T-helper 22 cell (primary cell): ENCODE results near the gene AEBP2.
"Not testable (repeated sequence)": the region's sequence is repeated elsewhere in the genome, so short reads cannot be mapped to it uniquely, and the experiment has no call there.

Experiments
- DNase-seq: peaks from one replicate; pipeline ENCODE4 v3.0.0-alpha.2; 2020; ENCODE audit warnings: low read depth

Gene AEBP2

GRCh38 chr12:19421503-19422282 lies 17.6 kb upstream of the AEBP2 start:
- no peak for DNase-seq

- no peak for DNase-seq
Observed at GRCh38 chr12:19423166-19423930, 15.9 kb upstream of the AEBP2 start.

- DNase-seq, result no peak
Observed at GRCh38 chr12:19428246-19428645, 11.0 kb upstream of the AEBP2 start.

- not testable (repeated sequence) for DNase-seq
Observed at GRCh38 chr12:19429491-19429890, 9.8 kb upstream of the AEBP2 start.

GRCh38 chr12:19430988-19431387 lies 8.3 kb upstream of the AEBP2 start:
- DNase-seq, result no peak

GRCh38 chr12:19431407-19432308 lies 7.6 kb upstream of the AEBP2 start:
- no peak for DNase-seq

GRCh38 chr12:19432309-19433170 lies 6.8 kb upstream of the AEBP2 start:
- no peak for DNase-seq

- no peak for DNase-seq
Observed at GRCh38 chr12:19434538-19434937, 4.8 kb upstream of the AEBP2 start.

- no peak for DNase-seq
Observed at GRCh38 chr12:19435831-19436497, 3.3 kb upstream of the AEBP2 start.

- DNase-seq, result no peak
Observed at GRCh38 chr12:19436931-19437330, 2.4 kb upstream of the AEBP2 start.

- no peak for DNase-seq
Observed at GRCh38 chr12:19437996-19438395, 1.3 kb upstream of the AEBP2 start.

GRCh38 chr12:19440019-19440858 lies 947 bp downstream of the AEBP2 start:
- DNase-seq, result peak; percentile 34

GRCh38 chr12:19440916-19441315 lies 1.6 kb downstream of the AEBP2 start:
- no peak for DNase-seq

GRCh38 chr12:19443585-19443984 lies 4.3 kb downstream of the AEBP2 start:
- no peak for DNase-seq

- DNase-seq, result no peak
Observed at GRCh38 chr12:19444097-19444496, 4.8 kb downstream of the AEBP2 start.

GRCh38 chr12:19447386-19447785 lies 8.1 kb downstream of the AEBP2 start:
- no peak for DNase-seq

- no peak for DNase-seq
Observed at GRCh38 chr12:19449814-19450213, 10.5 kb downstream of the AEBP2 start.

- no peak for DNase-seq
Observed at GRCh38 chr12:19450362-19450761, 11.1 kb downstream of the AEBP2 start.

GRCh38 chr12:19451196-19451595 lies 11.9 kb downstream of the AEBP2 start:
- no peak for DNase-seq

GRCh38 chr12:19453961-19454360 lies 14.7 kb downstream of the AEBP2 start:
- no peak for DNase-seq
